Muscle layer of duodenum (tissue), 2 donors: Measurements from ENCODE around the gene IGF2BP3.
A peak's percentile ranks its signal among the peaks of the same experiment; 100 is the strongest.

Experiments
- H3K27ac ChIP-seq: one replicate; pipeline ENCODE4 v1.7.0; 2013; ENCODE audit warnings: mild to moderate bottlenecking, low read length
- H3K27me3 ChIP-seq: one replicate; pipeline ENCODE4 v1.7.0; 2013; ENCODE audit warnings: low read depth, mild to moderate bottlenecking, control low read depth, low read length
- H3K36me3 ChIP-seq, 2 donors: one replicate each; pipeline ENCODE4 v1.7.0; 2013; ENCODE audit warnings: low read length in 2 of 2, control low read depth in 1 of 2, mild to moderate bottlenecking in 1 of 2; ENCODE audit not compliant: insufficient read depth in 2 of 2, control insufficient read depth in 1 of 2
- H3K4me1 ChIP-seq, 2 donors: one replicate each; pipeline ENCODE4 v1.7.0; 2013; ENCODE audit warnings: low read length in 2 of 2, mild to moderate bottlenecking in 2 of 2, control low read depth in 1 of 2, moderate library complexity in 1 of 2; ENCODE audit not compliant: insufficient read depth in 2 of 2, control insufficient read depth in 1 of 2
- H3K4me3 ChIP-seq, 2 donors: one replicate each; pipeline ENCODE4 v1.7.0; 2013; ENCODE audit warnings: low read length in 2 of 2, low read depth in 1 of 2, mild to moderate bottlenecking in 1 of 2
- H3K9me3 ChIP-seq, 2 donors: one replicate each; pipeline ENCODE4 v1.7.0; 2013; ENCODE audit warnings: low read length in 2 of 2, control low read depth in 1 of 2, mild to moderate bottlenecking in 1 of 2; ENCODE audit not compliant: control insufficient read depth in 1 of 2
- donor health status: healthy.

The IGF2BP3 gene

DNA sequence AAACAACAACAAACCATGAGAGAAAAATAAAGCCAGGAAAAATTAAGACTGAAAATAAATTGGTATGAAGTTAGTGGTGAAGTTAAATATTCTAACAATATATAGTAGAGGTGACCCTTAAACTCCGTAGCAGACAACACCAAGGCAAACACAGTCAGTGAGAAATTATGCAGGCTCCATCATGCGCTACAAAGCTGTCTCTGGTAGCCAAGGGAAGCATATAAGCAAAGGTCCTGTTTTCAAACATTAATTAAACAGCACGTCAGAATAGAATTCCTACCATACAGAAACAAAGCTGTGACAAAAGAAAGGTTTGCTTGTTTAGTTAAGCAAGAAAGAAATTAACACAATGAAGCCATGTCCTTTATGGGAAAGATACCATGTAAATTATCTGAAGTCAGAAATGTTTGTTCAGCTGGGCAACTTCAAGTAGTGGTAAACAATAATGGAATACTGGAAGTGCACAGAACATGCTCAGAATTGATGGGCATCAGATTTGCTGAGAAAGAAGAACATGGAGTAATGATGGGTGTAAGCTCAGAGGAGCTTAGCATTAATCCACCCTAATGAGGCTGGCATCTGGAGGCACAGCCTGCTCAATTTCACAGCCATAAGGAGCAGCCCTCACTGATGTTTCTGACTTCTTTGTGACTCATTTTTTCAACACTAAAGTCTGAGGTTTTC is 75.7 kb downstream of the IGF2BP3 start:
- Histone ChIP-seq H3K4me1 (peaks cover 0 to 4% of the 10 kb centered on the region in 2 donors), H3K4me3 (no peak overlapping the region), H3K27ac (peak overlapping the region; percentile 56), H3K9me3 (no peaks in the 10 kb centered on the region), H3K36me3 (no peaks in the 10 kb centered on the region), H3K27me3 (no peaks in the 10 kb centered on the region)

DNA sequence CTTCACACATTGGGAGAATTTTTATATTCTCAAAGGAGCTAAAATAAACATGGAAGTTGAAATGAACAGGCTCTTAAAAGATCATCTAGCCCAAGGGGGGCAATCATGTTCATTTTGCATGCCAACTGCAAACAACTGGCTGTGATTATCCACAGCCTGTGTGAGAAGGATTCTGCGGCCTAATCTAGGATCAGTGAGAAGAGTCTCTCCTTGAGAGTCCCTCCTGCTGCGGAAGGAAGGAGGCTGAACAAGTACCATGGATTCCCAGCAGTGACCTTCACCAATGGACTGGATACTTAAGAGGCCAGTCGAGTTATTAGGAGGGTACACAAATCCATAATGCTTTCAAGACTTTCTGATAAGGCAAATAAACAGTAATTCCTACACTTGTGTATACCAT is 76.7 kb downstream of the IGF2BP3 start:
- no peaks in the 10 kb centered on the region for H3K9me3 ChIP-seq
- no peaks in the 10 kb centered on the region for H3K36me3 ChIP-seq
- H3K27me3 ChIP-seq: no peaks in the 10 kb centered on the region
- H3K4me3 ChIP-seq: no peak overlapping the region
- H3K4me1 ChIP-seq: peaks cover 0 to 4% of the 10 kb centered on the region in 2 donors
- no peak overlapping the region for H3K27ac ChIP-seq

DNA sequence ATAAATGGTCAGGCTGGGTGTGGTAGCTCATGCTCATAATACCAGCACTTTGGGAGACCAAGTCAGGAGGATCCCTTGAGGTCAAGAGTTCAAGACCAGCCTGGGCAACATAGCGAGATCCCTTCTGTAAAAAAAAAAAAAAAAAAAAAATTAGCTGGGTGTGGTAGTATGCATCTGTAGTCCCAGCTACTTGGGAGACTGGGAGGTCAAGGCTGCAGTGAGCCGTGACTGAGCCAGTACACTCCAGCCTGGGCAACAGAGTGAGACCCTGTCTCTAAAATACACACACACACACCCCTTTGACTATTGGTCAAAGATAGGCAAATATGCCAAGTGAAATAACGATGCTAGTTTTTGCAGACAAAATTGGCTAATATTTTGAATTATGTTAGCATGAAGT is 80.6 kb downstream of the IGF2BP3 start:
- no peak overlapping the region for H3K4me3 ChIP-seq
- no peaks in the 10 kb centered on the region for H3K36me3 ChIP-seq
- no peaks in the 10 kb centered on the region for H3K27me3 ChIP-seq
- no peak overlapping the region for H3K27ac ChIP-seq
- no peaks in the 10 kb centered on the region for H3K9me3 ChIP-seq
- H3K4me1 ChIP-seq: no peaks in the 10 kb centered on the region

DNA sequence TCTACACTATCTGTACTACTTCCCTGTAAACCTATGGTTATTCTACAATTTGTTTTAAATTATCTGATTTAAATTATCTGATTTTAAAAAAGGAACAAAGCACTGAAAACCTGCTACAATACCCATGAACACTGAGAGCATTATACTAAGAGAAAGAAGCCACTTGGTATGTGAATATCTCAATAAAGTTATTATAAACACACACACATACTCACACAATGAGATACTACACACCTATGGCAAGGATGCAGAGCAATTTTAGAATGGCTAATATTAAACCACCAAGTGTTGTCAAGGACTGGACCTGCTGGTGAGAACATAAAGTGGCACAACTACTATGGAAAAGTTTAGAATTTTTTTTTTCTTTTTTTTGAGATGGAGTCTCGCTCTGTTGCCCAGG is 82.7 kb downstream of the IGF2BP3 start:
- H3K27ac ChIP-seq: no peak overlapping the region

DNA sequence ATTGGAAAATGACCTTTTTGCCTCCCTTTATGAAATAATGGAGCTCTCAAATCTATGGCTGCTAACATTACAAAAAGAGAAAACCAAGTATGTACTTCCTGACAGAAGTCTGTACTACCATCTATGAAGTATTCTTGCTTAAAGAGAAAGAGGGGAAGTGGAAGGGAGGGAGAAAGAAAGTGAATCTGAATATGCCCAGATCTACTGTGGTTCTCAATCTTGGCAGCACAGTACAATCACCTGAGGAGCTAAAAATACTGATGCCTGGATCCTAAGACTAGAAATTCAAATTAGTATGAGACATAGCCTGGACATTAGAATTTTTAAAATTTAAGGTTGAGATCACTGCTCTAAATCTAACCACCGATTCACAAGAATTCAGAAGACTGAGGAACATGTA is 85.2 kb downstream of the IGF2BP3 start:
- H3K27ac ChIP-seq: no peak overlapping the region
- no peaks in the 10 kb centered on the region for H3K36me3 ChIP-seq
- H3K4me3 ChIP-seq: no peak overlapping the region
- H3K9me3 ChIP-seq: no peaks in the 10 kb centered on the region
- H3K27me3 ChIP-seq: no peaks in the 10 kb centered on the region
- H3K4me1 ChIP-seq: no peaks in the 10 kb centered on the region

More for the DNA sequence above, 82.7 kb downstream of the IGF2BP3 start:
- Histone ChIP-seq H3K36me3 (no peaks in the 10 kb centered on the region), H3K4me1 (no peaks in the 10 kb centered on the region), H3K27me3 (no peaks in the 10 kb centered on the region), H3K4me3 (no peak overlapping the region), H3K9me3 (no peaks in the 10 kb centered on the region)

DNA sequence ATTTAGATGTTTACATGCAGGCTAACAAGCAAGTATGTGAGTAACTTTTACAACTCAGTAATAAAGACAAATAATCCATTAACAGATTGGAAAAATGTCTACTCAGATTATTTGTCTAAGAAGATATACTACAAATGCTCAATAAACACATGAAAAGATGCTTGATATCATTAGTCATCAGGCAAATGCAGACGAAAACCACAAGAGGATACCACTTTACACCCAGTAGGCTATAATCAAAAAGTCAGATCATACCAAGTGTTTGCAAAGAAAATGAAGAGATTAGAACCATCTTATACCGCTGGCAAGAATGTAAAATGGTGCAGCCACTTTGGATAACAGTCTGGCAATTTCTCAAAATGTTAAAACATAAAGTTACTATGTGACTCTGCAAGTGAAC is 87.1 kb downstream of the IGF2BP3 start:
- Histone ChIP-seq H3K9me3 (no peaks in the 10 kb centered on the region), H3K27me3 (no peaks in the 10 kb centered on the region)

DNA sequence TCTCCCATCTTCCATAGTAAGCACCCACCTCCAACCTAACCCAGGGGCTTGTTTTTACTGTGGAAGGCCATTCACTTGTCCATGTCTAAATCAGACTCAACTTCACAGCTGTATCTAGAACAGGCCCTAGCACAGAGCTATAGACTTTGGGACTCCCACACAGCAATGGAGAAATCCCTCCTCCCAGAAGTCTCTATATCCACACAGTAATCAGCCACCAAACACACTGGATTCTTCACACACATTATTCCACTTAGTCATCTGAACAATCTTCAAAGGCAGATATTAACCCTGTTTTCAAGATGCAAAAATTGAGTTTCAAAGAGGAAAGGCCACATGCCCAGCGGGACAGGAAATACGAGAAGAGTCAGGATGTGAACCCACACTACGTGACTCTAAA is 89.3 kb downstream of the IGF2BP3 start:
- Histone ChIP-seq H3K4me1 (no peaks in the 10 kb centered on the region), H3K4me3 (no peak overlapping the region), H3K27ac (no peak overlapping the region), H3K9me3 (no peaks in the 10 kb centered on the region), H3K36me3 (no peaks in the 10 kb centered on the region), H3K27me3 (no peaks in the 10 kb centered on the region)

More for the DNA sequence above, 87.1 kb downstream of the IGF2BP3 start:
- Histone ChIP-seq H3K4me3 (no peak overlapping the region), H3K36me3 (no peaks in the 10 kb centered on the region), H3K27ac (no peak overlapping the region), H3K4me1 (no peaks in the 10 kb centered on the region)

DNA sequence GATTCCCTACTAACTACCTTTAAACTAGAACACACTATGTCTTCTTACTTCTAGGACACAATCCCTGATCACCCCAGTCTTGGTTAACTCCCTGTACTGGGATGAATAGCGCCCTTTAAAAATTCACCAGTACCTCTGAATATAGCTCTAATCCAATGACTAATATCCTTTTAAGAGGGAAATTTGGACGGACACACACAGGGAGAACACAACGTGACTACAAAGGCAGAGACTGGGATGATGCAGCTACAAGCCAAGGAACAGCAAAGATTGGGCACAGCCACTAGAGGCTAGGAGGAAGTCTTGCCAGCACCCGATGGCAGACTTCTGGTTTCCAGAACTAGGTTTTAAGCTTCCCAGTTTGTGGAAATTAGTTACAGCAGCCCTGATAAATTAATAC is 89.7 kb downstream of the IGF2BP3 start:
- H3K4me1 ChIP-seq: no peaks in the 10 kb centered on the region
- H3K36me3 ChIP-seq: no peaks in the 10 kb centered on the region
- H3K27me3 ChIP-seq: no peaks in the 10 kb centered on the region
- no peak overlapping the region for H3K27ac ChIP-seq
- no peak overlapping the region for H3K4me3 ChIP-seq
- H3K9me3 ChIP-seq: no peaks in the 10 kb centered on the region

DNA sequence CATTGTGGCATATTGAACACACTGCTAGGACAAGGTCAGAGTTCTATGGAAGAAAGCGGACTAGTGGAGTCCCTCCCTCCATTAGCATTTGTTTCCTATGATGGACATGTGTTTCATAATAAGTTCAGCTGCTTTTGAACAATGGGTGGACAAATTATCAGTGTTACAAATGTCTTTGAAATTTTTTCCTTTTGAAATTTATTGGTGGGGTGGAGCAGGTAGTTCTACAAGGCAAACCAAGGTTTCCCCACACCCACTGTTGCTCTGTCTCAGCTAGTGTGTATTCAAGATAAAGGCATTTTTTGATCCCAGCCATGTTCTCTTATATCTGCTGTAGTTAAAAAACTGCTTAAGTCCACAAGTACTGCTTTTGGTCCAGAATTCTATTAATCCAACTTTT is 91.3 kb downstream of the IGF2BP3 start:
- H3K27ac ChIP-seq: no peak overlapping the region
- no peaks in the 10 kb centered on the region for H3K4me1 ChIP-seq
- no peaks in the 10 kb centered on the region for H3K27me3 ChIP-seq
- H3K36me3 ChIP-seq: no peaks in the 10 kb centered on the region
- H3K4me3 ChIP-seq: no peak overlapping the region
- no peaks in the 10 kb centered on the region for H3K9me3 ChIP-seq

DNA sequence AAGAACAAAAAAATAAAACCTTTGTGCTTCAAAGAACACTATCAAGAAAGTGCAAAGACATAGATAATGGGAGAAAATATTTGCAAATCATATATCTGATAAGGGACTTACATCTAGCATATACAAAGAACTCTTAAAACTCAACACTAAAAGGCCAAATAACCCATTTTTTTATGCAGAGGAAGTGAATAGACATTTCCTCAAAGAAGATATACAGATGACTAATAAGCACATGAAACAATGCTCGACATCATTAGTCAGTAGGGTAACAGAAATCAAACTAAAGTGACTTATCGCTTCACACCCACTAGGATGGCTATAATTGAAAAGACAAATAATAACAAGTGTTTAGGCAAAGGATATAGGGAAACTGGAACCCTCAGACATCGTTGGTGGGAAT is 93.2 kb downstream of the IGF2BP3 start:
- H3K9me3 ChIP-seq: no peaks in the 10 kb centered on the region
- H3K4me3 ChIP-seq: no peak overlapping the region
- no peak overlapping the region for H3K27ac ChIP-seq
- H3K36me3 ChIP-seq: no peaks in the 10 kb centered on the region
- H3K4me1 ChIP-seq: no peaks in the 10 kb centered on the region
- H3K27me3 ChIP-seq: no peaks in the 10 kb centered on the region

DNA sequence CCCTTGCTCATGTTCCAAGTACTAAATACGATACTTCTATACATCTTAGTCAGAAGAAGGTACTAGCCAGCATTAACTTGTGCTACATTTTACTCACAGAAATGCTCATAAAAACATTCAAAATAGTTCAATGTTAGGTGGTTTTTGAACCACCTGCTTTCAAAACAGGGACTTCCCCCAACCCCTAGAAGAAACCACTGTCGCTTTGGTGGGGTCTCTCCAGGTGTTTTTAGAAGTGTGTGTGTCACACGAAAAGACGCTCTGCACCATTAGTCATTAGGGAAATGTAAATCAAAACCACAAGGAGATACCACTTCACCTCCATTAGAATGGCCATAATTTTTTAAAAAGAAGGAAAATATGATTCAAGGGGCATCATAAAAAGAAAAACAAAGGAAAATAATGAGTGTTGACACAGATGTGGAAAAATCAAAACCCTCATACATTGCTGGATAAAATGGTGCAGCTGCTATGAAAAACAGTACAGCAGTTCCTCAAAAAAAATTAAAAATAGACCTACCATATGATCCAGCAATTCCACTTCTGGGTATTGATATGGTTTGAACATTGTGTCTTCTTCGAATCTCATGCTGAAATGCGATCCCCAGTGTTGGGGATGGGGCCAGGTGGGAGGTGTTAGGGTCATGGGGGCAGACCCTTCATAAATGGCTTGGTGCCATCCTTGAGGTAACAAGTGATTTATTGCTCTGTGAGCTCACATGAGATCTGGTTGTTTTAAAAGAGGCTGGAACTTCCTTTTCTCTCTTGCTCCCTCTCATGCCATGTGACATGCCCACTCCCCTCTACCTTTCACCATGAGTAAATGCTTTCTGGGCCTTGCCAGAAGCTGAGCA is 96.9 kb downstream of the IGF2BP3 start:
- Histone ChIP-seq H3K9me3 (no peaks in the 10 kb centered on the region), H3K27me3 (no peaks in the 10 kb centered on the region), H3K27ac (no peak overlapping the region), H3K4me1 (no peaks in the 10 kb centered on the region), H3K36me3 (no peaks in the 10 kb centered on the region), H3K4me3 (no peak overlapping the region)
